NCI-H526 (cell line): ENCODE results near the gene ANKDD1B.
A peak's percentile ranks its signal among the peaks of the same experiment; 100 is the strongest.
"Not testable (repeated sequence)": the region's sequence is repeated elsewhere in the genome, so short reads cannot be mapped to it uniquely, and the experiment has no call there.

Experiments used
- DNase-seq, 2 experiments: peaks; one replicate each; lab custom pipeline; 2025; lab: John Stamatoyannopoulos, UW

Gene ANKDD1B

DNA sequence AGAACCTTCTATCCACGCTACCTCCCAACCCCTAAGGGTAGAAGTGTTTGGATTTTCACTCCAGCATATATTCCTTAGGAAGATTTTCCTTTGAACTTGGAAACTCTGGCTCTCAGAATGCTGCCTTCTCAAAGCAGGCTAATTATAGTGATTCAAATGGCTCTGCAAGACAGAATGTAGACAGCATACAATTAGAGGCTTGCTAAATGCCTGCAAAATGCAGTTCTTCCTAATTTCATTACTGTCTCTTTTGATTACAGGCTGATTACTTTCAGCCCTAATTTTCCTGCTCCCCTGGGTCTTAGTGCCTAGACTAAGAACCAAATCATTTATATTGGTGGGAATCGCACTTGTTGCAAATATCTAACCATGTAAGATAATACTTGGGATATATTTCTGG is 50.8 kb downstream of the ANKDD1B start:
- DNase-seq: no peak

DNA sequence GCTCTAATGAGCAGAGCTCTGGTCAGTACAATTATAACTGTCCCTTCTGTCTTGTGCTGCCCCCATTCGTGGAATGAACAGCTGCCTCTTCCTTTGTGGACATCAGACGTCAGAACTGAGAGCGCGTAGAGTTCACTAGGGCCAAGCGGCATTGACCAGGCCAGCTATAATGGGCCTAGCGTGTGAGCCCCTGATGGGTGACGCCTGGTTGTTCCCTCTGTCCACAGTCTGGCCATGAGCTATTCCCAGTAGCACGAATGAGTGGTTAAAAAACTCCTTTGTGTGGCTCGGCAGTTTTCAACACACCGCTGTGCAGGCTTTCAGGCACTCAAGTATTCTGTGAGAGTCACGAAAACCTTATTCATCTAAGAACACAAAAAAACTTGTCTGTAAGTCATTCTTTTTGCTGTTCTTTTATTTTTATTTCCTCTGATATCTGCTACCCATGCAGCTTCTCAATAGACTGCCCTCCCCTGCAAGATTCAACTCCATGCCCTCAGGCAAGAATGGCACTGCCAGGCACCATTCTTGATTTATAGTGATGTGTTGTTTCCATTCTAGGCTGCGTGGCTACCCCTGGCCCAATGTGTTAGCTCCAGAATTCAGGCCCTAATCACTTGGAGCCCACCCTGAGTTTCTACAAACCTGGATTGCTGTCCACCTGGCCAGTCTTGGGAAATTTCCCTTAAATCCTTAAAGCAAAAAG is 52.5 kb downstream of the ANKDD1B start:
- DNase-seq: no peak

DNA sequence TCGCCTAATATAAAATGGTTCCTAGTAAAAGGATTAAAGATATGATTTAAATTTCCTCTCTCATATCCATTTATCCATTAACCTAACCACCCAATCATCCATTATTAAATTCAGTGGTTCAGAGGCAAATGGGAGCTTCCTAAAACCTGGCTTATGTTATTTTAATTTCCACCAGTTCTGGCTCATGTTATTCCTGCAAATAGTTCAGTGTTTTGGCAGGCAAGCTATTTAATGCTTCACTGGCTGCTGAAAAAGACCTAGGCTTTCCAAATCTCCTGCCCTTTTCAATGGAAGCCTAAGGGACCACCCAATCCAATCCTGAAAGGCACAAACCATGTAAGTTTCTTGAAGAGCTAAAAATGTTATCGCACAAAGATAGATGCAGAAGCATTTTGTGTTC is 53.7 kb downstream of the ANKDD1B start:
- no peak for DNase-seq

GRCh38 chr5:75666801-75667200 is 55.5 kb downstream of the ANKDD1B start:
- DNase-seq: no peak

DNA sequence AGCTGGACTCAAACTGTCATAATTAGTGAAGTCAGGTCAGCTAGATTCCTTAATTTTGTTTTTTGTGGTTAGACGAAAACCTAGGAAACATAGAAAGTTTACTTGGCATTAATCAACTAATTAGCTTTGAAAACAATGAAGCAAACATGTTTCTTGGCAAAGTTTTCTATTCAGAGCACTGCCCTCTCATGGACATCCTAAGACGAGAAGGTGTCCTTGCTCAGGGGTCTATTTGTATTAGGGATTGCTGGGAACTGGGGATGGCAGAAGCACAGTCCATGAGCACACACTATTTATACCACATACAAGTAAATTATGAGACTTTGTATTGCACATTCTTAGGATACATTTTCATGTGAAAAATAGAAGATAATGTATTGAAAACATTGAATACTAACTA is 56.3 kb downstream of the ANKDD1B start:
- DNase-seq: peak in 1 of 2 experiments; percentile 14

DNA sequence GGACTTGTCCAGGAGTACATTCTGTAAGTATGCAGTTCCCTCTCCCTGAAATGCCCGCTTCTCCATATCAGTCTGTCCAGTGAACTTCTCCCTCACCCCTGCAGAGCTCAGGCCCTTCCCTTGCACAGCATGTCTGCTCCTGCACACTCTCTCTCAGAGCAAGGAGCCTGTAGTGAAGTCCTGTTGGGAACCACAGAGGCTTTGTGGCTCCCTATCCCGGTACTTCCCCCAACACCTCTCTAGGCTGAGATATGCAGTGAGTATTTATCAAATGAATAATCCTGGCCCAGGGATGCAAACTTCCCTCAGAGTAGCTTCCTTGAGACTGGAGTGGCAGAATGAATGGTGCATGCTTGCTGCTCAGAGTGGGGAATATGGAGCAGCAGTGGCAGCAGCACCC is 57.2 kb downstream of the ANKDD1B start:
- DNase-seq: no peak

- DNase-seq: peak in 1 of 2 experiments; percentile 3
Observed at GRCh38 chr5:75668977-75669689, 57.9 kb downstream of the ANKDD1B start.

GRCh38 chr5:75670577-75670976 is 59.3 kb downstream of the ANKDD1B start:
- no peak for DNase-seq

DNA sequence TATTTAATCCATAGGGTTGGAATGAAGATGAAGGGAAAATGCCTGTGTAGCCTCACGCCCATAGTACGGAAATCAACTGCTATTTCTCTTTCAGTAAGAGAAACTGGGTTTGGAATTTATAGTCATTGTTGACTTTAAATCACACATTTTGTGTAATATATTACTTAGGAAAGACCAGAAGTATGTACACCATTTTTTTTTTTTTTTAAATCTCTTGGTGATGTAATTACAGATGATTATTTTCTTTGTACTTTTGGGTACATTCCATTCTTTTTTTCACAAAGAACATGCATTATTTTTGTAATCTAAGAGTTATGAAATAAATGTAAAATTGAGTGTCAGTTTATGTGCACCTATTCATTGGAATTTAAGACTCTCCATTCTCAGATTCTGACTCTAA is 60.3 kb downstream of the ANKDD1B start:
- DNase-seq: no peak

DNA sequence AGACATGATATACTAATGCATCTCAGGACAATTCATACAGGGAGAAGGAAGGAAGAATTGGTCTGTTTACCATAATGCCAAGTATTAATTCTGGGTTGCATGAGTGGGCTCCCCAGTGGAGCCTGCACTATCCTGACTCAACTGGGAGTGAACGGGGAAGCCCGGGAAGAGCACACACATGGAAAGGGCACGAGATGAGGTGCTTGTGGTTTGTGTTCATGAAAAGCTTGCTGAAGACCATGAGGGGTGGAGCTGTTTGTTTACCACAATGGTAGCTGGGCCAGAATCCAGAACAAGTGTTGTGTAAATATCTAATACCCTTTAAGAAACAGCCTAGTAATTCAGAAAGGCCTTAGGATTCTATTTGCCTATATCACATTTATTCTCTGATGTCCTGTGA is 61.4 kb downstream of the ANKDD1B start:
- no peak for DNase-seq

DNA sequence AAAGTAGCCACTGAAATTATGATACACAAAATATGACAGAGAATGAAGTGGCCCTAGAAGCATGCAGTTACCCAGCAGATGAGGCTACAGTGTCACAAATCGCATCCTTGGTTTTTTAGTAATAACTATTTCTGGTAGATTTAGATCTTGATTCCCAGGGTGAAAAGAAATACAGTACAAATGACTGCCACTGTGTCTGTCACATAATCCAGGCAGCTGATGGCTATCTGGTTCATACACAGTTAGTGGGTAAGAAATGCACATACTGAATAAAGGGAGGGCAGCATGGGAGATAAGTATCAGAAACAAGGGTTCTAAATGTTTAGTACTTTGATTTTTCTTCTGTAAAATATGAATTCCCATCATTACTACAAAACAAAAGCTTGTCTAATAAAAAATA is 64.5 kb downstream of the ANKDD1B start:
- DNase-seq: no peak

DNA sequence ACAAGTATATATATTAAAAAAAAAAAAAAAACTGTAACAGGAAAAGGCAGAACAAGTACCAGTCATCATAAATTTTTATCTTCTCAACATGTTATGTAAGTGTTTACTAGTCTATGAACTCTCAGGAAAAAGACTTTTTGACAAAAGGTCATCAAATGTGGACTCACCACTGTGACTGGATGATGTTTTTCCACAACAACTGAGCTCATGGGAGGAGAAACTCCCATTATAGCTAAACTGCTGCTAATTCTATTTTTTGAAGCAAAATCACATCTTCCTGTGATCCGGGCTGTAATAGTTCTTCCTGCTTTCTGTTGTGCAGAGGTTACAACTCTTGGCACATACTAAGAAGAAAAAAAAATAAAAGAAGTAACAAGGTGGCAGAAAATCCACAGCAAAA is 66.4 kb downstream of the ANKDD1B start:
- DNase-seq: no peak

- DNase-seq: no peak
Observed at GRCh38 chr5:75678155-75678554, 66.9 kb downstream of the ANKDD1B start.

- peak in 1 of 2 experiments; percentile 27 for DNase-seq
Observed at GRCh38 chr5:75681125-75681830, 70.0 kb downstream of the ANKDD1B start.

DNA sequence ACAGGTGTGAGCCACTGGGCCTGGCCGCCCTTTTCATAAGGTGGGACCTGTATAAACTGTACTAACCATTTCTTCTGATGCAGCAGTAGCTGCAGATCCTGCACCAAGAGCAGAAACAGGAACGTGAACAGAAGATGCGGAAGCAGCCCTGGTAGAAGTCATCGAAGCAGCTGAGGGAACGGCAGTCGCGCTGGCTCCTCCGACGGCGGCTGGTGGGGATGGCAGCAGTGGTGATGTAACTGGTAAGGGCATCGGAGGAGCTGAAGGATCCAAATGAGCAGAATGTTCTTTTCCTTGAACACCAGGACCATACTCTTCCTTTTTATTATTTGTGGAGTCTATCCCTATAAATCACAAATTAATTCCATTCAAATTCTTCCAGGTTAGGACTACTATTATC is 73.9 kb downstream of the ANKDD1B start:
- no peak for DNase-seq

DNA sequence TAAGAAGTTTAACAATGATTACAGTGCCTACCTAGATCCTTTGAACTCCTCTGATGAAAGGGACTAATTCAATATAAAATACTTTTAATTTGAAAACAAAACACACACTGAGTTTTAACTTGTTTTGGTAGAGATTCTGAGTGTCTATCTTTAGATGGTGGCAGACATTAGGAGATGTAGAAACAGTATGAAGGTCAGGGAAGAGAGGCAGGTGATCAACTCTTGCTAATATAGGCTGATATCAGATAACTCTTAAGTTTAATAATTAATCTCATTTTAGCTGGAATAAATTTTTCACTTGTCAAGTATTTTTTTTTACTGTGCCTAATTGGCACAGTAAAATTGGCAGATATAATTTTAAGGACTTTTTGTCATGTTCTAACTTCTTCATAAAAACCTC is 75.2 kb downstream of the ANKDD1B start:
- DNase-seq: no peak

GRCh38 chr5:75690669-75691068 is 79.4 kb downstream of the ANKDD1B start:
- no peak for DNase-seq

DNA sequence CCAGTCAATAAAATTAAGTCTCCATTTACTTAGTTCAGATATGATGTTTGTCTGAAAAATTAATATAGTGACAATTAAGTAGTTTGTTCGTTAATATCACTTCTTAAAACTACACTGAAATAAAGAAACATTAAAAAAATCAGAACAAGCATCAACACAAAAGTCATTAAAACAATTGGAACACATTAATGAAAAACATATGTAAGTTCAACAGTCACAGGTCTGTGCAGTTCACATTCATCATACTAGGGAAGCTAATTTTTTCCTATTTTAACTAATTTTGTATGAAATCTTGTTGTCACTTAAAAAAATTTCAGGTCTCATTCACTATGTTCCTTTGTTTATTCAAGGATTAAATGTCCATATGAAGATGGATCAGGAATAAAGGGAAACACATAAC is 83.5 kb downstream of the ANKDD1B start:
- DNase-seq: no peak

DNA sequence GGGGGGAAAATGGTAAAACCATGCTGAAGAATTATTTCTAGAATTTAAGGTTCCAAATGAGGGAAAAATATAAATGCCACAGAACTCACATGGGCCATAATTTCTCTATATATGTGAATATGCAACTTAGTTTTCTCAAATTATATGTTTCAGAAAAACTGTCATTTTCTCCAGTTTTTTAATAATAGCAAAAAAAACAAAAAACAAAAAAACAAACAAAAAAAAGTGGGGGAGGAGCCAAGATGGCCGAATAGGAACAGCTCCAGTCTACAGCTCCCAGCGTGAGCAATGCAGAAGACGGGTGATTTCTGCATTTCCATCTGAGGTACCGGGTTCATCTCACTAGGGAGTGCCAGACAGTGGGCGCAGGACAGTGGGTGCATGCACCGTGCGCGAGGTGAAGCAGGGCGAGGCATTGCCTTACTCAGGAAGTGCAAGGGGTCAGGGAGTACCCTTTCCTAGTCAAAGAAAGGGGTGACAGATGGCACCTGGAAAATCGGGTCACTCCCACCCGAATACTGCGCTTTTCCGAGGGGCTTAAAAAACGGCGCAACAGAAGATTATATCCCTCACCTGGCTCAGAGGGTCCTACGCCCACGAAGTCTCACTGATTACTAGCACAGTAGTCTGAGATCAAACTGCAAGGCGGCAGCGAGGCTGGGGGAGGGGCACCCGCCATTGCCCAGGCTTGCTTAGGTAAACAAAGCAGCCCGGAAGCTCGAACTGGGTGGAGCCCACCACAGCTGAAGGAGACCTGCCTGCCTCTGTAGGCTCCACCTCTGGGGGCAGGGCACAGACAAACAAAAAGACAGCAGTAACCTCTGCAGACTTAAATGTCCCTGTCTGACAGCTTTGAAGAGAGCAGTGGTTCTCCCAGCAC is 84.5 kb downstream of the ANKDD1B start:
- DNase-seq: not testable (repeated sequence)

DNA sequence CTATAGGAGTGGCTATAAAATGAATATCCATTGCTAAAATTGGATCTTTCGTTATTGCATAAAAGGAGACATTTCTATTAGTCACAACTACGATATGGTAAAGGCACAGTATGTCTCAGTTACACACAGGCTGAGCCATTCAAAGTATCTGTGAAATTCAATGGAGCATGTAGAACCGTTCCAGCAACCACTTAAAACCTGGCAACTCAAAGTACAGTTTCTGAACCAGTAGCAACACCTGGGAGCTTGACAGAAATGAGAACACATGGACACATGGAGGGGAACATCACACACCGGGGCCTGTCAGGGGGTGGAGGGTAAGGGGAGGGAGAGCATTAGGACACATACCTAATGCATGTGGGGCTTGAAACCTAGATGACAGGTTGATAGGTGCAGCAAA is 90.6 kb downstream of the ANKDD1B start:
- DNase-seq: no peak

DNA sequence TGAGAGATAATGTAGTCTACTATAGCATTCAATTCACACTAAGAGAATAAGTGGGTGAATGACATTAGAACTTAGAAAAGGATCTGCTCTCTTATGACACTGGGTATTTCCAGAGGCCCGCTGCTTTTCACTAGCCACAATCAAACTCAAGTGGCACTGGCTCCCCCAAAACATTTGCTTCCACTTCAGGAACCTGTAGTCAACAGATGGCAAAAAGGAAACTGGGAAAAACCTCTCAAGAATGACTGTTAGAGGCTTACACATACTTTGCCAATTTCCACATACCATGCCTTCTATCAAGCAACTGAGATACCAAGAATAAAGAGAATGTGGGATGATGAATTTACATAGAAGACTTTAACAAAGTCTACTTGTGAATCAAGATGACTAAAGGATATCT is 94.8 kb downstream of the ANKDD1B start:
- DNase-seq: no peak

DNA sequence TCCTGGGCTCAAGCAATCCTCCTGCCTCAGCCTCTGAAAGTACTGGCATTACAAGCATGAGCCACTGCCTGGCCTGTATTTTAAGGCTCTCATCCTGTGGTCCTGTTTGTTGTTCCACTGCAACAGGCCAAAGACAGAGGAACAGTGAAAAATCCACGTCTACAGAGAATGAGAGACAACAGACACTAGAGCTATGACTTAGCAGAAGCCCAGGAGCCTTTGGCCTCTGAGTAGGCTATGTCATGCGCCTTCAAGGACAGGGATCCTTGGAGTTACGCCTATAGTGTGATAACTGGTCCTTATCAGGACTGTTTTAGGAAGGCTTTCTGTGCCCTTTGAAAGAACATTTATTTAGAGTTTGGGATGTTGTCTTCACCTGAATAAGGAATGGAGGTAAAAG is 95.5 kb downstream of the ANKDD1B start:
- DNase-seq: no peak
